Measurements from ENCODE around the gene CRIP3. TPM values are rescaled to one million over a fixed set of nuclear protein-coding genes. Genes with fewer than 3 reads are reported as not detected.

CRIP3 gene
- total and polyA plus RNA-seq, 2 experiments from 2014 or later, result 3.6 to 5.2 TPM

- no peaks in the 10 kb centered on the region for H3K36me3 ChIP-seq
- H3K4me3 ChIP-seq, result no peak overlapping the region
- TF ChIP-seq CTCF (IDR thresholded peaks at IDR 0.05; ENCODE audit: low read depth, low read length), result no peak
- DNase-seq (ENCODE audit: low read depth in 1 of 2, low spot score in 1 of 2), result no peak
- no peak overlapping the region for H3K27ac ChIP-seq
- no peaks in the 10 kb centered on the region for H3K27me3 ChIP-seq
- H3K9me3 ChIP-seq (ENCODE audit: low read depth), result no peaks in the 10 kb centered on the region
- H3K4me1 ChIP-seq (ENCODE audit: low read depth), result no peaks in the 10 kb centered on the region
These were observed 7.3 kb downstream of the CRIP3 start for GRCh38 chr6:43301081-43301870.

- no peak overlapping the region for H3K4me3 ChIP-seq
- H3K27me3 ChIP-seq, result no peaks in the 10 kb centered on the region
- H3K27ac ChIP-seq, result no peak overlapping the region
- H3K9me3 ChIP-seq (ENCODE audit: low read depth), result no peaks in the 10 kb centered on the region
- no peaks in the 10 kb centered on the region for H3K4me1 ChIP-seq (ENCODE audit: low read depth)
- no peak for DNase-seq (ENCODE audit: low read depth in 1 of 2, low spot score in 1 of 2)
- H3K36me3 ChIP-seq, result no peaks in the 10 kb centered on the region
- TF ChIP-seq CTCF (IDR thresholded peaks at IDR 0.05; ENCODE audit: low read depth, low read length), result no peak
These were observed 9.0 kb downstream of the CRIP3 start for GRCh38 chr6:43299338-43300293.

GRCh38 chr6:43298565-43299337 lies 9.9 kb downstream of the CRIP3 start:
- Histone ChIP-seq H3K9me3 (ENCODE audit: low read depth) (no peaks in the 10 kb centered on the region), H3K27me3 (no peaks in the 10 kb centered on the region), H3K4me1 (ENCODE audit: low read depth) (no peaks in the 10 kb centered on the region), H3K36me3 (no peaks in the 10 kb centered on the region), H3K27ac (no peak overlapping the region), H3K4me3 (no peak overlapping the region)
- DNase-seq (ENCODE audit: low read depth in 1 of 2, low spot score in 1 of 2), result no peak
- no peak for TF ChIP-seq CTCF (IDR thresholded peaks at IDR 0.05; ENCODE audit: low read depth, low read length)

GRCh38 chr6:43297644-43298564 lies 10.7 kb downstream of the CRIP3 start, which contains the start of gene SLC22A7:
Gene SLC22A7 (plus strand): TSS chr6:43298260. CDS start chr6:43298359, 99 bp downstream.
- H3K27ac ChIP-seq, result no peak within 1 kb of the TSS
- H3K4me3 ChIP-seq, result no peak within 1 kb of the TSS
- H3K9me3 ChIP-seq (ENCODE audit: low read depth), result no peaks in the 10 kb centered on the region
- H3K36me3 ChIP-seq, result no peaks in the 10 kb centered on the region
- no peak for TF ChIP-seq CTCF (IDR thresholded peaks at IDR 0.05; ENCODE audit: low read depth, low read length)
- H3K4me1 ChIP-seq (ENCODE audit: low read depth), result no peaks in the 10 kb centered on the region
- no peaks in the 10 kb centered on the region for H3K27me3 ChIP-seq
- DNase-seq (ENCODE audit: low read depth in 1 of 2, low spot score in 1 of 2), result peak in 1 of 2 donors; percentile 33

Measured in cardiac muscle cell (in vitro differentiated cells and primary cell).